ENCODE measurements around the gene PRPF40B.

GRCh38 chr12:49633703-49634345 lies 10.5 kb downstream of the PRPF40B start:
- TF ChIP-seq HNRNPH1 (optimal IDR thresholded peaks at IDR 0.05; ENCODE audit: low read depth, low read length): no peak
- no peak for TF ChIP-seq CTCF (IDR thresholded peaks at IDR 0.05 in 2 of 3, conservative IDR thresholded peaks at IDR 0.05 in 1 of 3; ENCODE audit: insufficient read depth in 2 of 3, low read depth in 1 of 3, low read length in 3 of 3)
- no peak for TF ChIP-seq PRDM10 (IDR thresholded peaks at IDR 0.05; ENCODE audit: partially characterized antibody)
- no peak for TF ChIP-seq MNT (conservative IDR thresholded peaks at IDR 0.05)
- TF ChIP-seq CHD1 (IDR thresholded peaks at IDR 0.05; ENCODE audit: low read length): no peak

Data from K562 (cell line).